HG03039 (cell line): ENCODE results near the gene NRG2.

ENCODE experiments used
- ATAC-seq: cut with Tn5 transposase; IDR thresholded peaks from one replicate; pipeline ENCODE4 v1.9.1; 2021; ENCODE audit warnings: mild to moderate bottlenecking, moderate library complexity; ENCODE audit not compliant: unreplicated experiment

Gene NRG2

GRCh38 chr5:139885172-139885856, 157.8 kb downstream of the NRG2 start:
- no peak for ATAC-seq

- ATAC-seq = no peak
Observed at GRCh38 chr5:139884734-139885133, 158.4 kb downstream of the NRG2 start.

GRCh38 chr5:139884144-139884543, 159.0 kb downstream of the NRG2 start:
- no peak for ATAC-seq

- no peak for ATAC-seq
Observed at GRCh38 chr5:139882961-139883539, 160.0 kb downstream of the NRG2 start.

GRCh38 chr5:139882316-139882715, 160.8 kb downstream of the NRG2 start:
- ATAC-seq = no peak

GRCh38 chr5:139881143-139881733, 161.9 kb downstream of the NRG2 start:
- no peak for ATAC-seq

GRCh38 chr5:139880416-139881142, 162.5 kb downstream of the NRG2 start:
- no peak for ATAC-seq

- ATAC-seq = no peak
Observed at GRCh38 chr5:139878093-139878492, 165.0 kb downstream of the NRG2 start.

- ATAC-seq = no peak
Observed at GRCh38 chr5:139877129-139877597, 165.9 kb downstream of the NRG2 start.

GRCh38 chr5:139875957-139876356, 167.1 kb downstream of the NRG2 start:
- ATAC-seq = no peak

- no peak for ATAC-seq
Observed at GRCh38 chr5:139872851-139873794, 170.0 kb downstream of the NRG2 start.

- ATAC-seq = no peak
Observed at GRCh38 chr5:139872052-139872766, 170.9 kb downstream of the NRG2 start.

- ATAC-seq = no peak
Observed at GRCh38 chr5:139871614-139872013, 171.5 kb downstream of the NRG2 start.

- no peak for ATAC-seq
Observed at GRCh38 chr5:139870677-139871076, 172.4 kb downstream of the NRG2 start.

- no peak for ATAC-seq
Observed at GRCh38 chr5:139869042-139869790, 173.9 kb downstream of the NRG2 start.

- no peak for ATAC-seq
Observed at GRCh38 chr5:139867581-139867980, 175.5 kb downstream of the NRG2 start.

- ATAC-seq = no peak
Observed at GRCh38 chr5:139867109-139867508, 176.0 kb downstream of the NRG2 start.

- ATAC-seq = no peak
Observed at GRCh38 chr5:139864716-139865483, 178.2 kb downstream of the NRG2 start.
